Myocyte (in vitro differentiated cells): ENCODE data around the gene FUT4. TPM values are rescaled to one million over a fixed set of nuclear protein-coding genes. Genes with fewer than 3 reads are reported as not detected.
"Not testable (repeated sequence)": the region's sequence is repeated elsewhere in the genome, so short reads cannot be mapped to it uniquely, and the experiment has no call there.

ENCODE experiments used
- DNase-seq: peaks from one replicate; pipeline ENCODE4 v3.0.0-alpha.2; 2012; ENCODE audit warnings: low read depth
- total RNA-seq: library from RNA; depleted of rRNA; stranded (reverse); fragments of >200 nt; gene quantifications from 2 replicates; pipeline ENCODE4 v1.2.3, GENCODE V29; 2014

FUT4 gene
- total RNA-seq, 1 donor from 2014 or later, result 4.0 TPM

DNA sequence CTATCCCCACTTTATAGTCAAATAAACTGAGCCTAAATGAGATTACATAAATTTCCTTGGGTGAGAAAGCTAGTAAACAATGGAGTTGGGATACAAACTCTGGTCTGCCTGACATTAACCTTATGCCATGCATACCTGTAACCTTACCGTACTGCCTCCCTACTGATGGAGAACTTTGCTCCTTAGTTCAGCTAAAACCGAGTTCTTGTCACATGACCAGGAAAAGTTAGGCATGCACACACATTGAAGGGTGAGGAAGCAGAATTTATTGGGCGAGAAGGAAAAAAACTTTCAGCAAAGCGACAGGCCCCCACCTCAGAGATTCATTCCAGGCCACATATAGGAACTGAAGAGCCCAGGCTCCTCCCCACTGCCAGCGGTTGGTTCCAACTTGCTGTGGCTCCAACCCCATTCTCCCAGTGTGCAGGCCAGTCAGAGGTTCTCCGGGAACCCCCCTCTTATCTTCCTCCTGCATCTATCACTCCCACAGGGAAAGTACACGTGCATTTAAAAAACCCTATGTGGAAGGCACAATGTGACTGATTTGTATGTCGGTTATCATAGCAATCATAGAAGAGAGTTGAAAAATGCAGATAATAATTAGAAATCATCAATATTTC, 20.2 kb downstream of the FUT4 start:
- no peak for DNase-seq

DNA sequence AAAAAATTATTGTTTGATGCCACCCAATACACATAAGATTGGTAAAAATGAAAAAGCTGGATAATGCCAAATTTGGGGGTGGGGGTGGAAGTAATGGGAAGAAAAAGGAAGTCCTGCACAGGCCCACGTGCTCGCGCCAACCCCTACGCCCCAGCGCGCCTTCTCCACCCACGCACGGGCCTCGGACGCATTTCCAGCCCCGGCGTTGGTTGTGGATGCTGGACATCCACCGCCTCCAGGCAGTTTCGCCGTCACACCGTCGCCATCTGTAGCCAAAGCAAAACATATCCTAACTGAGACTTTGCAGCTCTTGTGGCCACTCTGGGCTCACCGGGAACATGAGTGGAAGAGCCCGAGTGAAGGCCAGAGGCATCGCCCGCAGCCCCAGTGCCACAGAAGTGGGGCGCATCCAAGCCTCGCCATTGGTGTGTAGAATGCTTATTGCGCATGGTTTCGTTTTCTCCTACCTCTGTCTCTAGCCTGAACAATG, 23.5 kb downstream of the FUT4 start, which contains the start of gene PIWIL4:
TSS of gene PIWIL4 (plus strand) at position 188 of the 490 bp plus-strand sequence. CDS start at position 339, 151 bp downstream.
- no peak for DNase-seq

DNA sequence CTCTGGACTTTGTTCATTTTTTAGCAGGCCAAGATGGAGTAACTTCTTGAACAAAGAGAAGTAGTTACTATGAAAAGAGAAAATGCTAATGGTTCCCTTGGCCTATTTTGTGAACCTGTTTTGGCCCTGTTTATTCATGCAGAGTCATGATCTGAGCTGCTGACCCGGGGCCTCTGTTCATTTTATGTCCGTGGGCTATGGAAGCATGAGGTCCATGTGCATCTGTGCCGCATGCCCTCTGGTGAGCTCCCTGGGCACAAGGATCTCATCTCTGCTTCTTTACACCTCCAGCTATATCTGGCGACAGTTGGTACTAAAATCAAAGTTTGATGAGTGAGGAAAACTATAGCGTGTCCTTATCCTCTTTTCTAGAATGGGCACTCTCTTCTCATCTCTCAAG, 24.5 kb downstream of the FUT4 start:
- DNase-seq, result no peak

DNA sequence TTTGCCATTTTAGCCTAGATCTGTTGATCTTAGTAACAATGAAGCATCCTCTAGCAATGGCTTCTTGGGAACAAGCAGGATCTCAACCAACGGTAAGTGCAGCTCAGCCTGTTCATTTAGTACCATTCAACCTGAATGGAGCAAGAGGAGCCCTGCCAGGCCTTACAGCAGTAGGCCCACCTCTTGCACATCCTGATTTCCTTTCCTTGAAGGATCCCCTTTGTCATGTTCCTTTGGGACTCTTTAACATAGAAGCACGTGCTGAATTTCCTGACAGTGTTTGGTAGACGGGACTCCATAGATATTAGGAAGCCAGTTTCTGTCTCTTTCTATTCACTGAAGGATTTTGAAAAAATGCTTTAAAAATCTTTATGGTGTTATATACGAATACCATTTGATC, 25.0 kb downstream of the FUT4 start:
- DNase-seq, result no peak

DNA sequence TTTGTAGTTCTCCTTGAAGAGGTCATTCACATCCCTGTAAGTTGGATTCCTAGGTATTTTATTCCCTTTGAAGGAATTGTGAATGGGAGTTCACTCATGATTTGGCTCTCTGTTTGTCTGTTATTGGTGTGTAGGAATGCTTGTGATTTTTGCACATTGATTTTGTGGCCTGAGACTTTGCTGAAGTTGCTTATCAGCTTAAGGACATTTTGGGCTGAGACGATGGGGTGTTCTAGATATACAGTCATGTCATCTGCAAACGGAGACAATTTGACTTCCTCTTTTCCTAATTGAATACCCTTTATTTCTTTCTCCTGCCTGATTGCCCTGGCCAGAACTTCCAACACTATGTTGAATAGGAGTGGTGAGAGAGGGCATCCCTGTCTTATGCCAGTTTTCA, 29.3 kb downstream of the FUT4 start:
- DNase-seq, result not testable (repeated sequence)

DNA sequence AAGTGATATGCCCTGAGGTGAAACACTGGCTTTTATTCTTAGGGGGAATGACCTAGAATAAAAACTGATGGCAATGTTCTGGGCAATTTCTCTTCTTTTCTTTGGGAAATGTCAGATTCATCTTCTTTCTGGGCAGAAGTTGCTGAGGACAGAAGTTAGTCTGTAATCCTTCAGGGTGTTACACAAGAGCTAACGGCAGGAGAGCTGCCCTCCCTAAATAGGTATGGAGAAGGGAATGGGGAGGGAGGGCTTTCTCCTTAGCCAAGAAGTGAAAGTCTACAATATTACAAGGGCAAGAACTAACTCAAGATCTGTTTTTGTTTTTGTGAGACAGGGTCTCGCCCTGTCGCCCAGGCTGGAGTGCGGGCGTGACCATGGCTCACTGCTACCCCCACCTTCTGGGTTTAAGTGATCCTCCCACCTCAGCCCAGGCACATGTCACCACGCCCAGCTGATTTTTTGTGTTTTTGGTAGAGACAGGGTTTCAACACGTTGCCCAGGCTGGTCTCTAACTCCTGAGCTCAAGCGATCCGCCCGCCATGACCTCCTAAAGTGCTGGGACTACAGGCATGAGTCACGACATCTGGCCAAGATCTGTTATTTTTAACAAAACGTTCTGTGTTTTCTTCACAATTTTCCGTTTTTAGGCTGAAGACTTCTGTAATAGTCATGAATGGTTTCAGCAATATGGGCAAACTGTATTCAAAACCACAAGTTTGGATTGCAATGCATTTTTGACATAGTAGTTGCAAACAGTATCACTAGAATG, 30.7 kb downstream of the FUT4 start:
- peak; percentile 28 for DNase-seq

DNA sequence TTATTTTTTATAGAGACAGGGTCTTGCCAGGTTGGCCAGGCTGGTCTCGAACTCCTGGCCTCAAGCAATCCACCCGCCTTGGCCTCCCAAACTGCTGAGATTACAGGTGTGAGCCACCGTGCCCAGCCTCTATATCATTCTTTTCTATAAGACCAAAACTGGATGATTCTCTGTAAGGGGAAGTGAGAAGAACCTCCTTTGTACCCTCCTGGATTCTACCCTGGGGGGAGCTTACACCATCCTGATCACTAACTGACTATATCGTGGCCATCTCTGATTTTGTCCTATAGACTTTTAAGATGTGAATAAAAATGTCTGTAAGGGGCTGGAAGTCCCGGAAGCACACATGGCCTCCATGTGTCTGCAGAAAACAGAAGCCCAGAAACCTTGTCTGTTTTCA, 32.6 kb downstream of the FUT4 start:
- DNase-seq, result no peak

DNA sequence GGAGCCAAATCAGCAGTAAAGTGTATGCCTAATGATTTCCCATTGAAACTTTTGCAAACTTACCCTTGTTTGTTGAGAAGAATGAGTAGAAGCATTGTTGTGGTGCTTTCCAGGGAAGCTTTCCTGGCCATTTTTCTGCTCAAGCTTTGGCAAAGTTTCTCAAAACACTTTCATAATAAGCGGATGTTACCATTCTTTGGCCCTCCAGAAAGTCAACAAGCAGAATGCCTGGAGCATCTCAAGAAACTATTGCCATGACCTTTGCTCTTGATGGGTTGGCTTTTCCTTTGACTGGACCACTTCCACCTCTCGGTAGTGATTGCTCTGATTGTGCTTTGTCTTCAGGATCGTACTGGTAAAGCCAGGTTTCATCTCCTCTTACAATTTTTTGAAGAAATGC, 34.1 kb downstream of the FUT4 start:
- no peak for DNase-seq

DNA sequence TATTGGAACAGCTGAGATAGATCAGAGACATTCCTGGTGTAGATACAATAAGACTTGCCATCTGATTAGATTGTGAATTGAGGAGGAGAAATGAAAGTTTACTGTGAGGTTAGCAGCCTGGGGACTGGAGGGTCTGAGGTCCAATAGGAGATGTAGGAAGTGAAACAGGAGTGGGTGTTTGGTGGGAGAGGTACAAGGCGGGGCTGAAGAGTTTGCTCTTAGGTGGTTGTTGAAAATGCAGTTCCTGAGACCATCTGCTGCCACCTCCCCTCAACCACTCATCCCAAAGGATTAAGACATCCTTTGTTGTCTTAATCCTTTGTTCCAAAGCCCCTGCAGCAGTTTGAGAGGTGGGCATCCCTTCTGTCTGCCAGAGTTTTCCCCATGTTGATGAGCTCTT, 38.2 kb downstream of the FUT4 start:
- no peak for DNase-seq

DNA sequence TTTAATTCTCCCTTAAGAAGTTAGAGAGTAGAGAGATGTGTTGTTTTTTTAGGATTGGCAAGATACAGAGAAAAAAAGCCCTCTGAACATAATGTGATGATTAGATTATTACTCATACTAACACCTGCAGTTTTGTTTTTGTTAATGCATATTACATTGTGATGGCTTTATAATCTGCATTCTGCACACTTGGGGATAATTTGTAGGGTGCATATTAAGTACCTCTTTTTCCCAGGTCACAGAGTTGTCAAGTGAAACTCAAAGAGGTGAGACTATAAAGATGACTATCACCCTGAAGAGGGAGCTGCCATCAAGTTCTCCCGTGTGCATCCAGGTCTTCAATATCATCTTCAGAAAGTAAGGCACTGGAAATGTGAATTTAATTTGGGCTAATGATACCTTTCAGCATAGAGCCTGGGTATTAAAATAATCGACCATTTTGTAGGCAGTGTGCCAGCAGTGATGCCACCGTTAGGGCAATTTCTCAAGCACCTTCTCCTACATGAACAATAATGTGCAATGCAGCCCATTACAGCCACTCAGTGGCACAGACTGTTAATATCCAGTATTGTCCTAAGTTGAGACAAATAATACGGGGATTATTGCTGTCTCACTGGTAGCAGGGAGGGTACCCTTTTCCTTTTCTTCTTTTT, 39.6 kb downstream of the FUT4 start:
- no peak for DNase-seq

DNA sequence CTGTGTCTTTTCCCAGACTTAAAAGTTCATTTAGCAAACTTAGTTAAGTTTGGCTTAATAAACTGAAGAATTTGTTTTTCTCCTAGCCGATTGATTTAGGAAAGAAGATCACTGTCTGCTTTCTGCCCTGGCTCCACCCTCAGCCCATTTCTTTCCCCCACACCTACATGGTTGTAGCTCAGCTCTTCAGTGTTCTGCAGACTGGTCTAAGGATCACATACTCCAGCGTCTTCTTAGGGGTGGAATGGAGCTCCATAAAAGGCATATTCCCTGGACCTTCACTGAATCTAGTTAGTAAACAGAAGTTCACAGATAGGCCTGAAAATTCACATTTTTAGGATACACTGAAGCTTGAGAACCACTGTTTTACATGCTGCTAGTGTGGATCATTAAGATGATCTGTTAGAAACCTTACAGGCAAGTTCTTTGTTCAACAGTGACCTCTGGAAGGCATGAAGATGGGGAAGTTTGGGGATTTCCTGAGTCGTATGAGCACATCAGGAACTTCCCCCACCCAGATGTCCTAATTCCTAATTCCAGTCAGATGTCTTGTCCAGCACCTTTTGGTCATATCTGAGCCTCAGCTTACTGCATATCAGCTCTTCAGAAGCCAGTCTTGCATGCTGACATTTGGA, 40.3 kb downstream of the FUT4 start:
- DNase-seq, result no peak

DNA sequence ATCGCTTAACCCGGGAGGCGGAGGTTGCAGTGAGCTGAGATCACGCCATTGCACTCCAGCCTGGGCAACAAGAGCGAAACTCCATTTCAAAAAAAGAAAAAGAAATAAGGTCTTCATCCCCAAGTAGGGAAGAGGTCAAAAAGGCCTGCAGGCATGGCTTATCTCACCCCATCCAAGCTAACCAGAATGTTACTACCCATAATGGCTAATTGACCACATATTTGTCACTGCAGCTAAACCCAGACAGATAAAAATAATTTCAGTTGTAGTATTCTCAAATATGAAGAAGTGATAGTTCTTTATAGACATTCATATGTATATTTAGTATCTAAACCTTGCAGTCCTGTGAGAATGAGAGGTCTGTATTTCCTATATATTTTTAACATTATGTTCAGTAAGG, 41.3 kb downstream of the FUT4 start:
- DNase-seq, result no peak

DNA sequence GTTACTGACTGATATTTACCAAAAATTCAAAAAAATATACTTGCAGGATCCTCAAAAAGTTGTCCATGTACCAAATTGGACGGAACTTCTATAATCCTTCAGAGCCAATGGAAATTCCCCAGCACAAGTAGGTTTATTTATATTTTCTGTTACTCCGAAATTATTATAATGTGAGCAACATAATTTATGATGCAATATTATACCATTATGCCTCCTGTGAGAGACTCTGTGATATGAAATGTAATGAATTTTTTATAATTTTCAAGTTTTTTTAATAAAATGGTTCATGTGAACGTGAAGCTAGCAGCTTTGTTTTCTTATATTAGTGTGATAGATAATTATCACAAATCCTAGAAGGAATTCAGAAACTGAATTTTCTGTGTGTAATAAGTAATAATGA, 41.7 kb downstream of the FUT4 start:
- DNase-seq, result no peak

DNA sequence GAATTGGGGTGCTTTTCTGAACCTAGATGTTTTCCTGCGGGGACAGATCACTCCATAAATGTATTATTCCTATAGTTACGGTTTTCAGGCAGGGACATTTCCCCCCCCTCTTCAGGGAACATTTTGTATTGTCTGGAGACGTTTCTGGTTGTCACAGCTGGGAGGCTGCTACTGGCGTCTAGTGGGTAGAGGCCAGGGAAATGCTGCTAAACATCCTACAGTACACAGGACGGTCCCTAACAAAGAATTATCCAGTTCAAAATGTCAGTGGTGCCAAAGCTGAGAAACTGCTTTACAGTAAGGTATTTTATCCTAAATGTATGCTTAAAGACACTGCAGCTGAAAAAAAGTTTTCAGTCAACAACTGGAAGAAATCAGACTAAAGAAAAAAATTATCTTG, 42.8 kb downstream of the FUT4 start:
- no peak for DNase-seq

DNA sequence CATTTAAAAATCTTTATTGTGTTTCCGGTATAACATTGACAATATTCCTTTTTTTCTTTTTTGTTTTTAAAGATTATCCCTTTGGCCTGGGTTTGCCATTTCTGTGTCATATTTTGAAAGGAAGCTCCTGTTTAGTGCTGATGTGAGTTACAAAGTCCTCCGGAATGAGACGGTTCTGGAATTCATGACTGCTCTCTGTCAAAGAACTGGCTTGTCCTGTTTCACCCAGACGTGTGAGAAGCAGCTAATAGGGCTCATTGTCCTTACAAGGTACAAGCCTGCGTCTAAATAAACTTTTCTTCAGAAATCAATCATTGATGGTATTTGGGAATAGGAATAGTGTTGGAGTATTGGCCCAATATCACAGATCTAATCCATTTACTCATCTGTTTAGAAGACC, 43.3 kb downstream of the FUT4 start:
- no peak for DNase-seq

DNA sequence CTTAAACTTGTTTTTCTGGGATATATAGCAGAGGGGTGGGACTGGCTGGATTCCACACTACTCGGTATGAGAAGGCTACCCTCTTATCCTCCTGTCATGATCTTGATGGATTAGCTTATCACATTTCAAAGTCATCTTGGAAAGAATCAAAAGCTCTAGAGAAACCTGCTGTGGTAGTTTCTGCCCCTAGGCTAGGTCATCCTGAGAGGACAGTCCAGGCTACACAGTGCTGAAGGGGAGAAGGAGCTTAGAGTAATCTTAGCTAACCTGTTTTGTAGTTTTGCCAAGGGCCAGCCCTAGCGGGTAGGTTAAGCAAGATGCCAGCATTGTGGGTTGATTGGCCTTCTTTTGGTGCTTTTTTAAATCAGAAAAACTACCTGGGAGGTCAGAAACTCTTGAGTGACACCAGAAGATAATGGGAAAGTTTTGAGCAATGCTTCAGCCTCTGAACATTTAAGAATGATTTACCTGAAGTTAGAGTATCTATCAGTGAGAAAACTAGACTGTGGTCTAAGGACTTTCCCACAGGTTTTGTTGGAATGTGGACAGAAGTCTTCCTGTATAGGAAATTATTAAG, 44.7 kb downstream of the FUT4 start:
- DNase-seq, result no peak

DNA sequence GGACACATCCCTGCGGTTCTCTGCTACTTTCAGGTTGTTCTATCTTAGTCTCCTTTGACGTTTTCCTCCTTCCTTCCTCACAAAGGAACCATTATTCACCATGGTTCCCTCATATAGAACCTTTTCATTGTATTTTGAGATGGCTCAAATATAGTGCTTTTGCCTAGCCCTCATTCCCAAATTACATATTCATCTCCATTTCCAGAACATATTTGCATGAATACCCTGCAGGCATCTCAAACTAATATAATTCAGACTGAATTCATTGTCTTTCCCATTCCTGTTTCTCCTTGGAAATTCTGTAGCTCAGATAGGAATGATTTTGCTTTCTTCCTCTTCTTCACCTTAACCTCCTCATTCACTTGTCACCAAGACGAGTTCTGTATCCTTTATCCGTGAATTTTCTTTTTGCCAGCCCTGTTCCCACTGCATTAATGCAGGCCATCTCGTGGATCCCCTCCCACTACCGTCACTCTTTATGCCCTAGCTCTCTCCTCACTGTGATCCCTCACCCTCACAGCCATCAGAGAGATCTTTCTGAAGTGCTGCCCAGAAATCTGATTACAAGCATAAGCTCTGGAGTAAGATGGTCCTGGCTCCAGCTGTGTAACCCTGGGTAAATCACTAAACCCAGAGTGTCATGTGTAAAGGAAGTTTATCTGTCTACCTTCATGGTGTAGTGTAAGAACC, 46.8 kb downstream of the FUT4 start:
- DNase-seq, result no peak

DNA sequence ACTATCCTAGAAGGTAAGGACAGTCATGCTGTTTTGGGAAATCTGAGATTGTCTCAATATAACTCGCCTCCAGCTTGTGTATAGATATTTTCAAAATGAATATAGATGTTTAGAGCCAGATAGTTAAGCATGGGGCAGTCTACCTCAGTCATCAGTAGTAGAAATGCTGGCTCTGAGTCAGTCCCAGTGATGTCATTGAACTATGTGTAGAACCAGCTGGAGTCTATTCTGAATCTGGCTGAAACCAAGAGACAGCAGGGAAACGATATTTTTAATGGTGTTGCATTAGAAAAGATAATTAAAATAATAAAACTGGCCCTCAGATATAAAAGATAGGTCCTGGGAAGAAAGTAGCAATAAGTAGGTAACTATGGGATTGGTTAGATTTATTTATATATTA, 49.3 kb downstream of the FUT4 start:
- peak; percentile 23 for DNase-seq

DNA sequence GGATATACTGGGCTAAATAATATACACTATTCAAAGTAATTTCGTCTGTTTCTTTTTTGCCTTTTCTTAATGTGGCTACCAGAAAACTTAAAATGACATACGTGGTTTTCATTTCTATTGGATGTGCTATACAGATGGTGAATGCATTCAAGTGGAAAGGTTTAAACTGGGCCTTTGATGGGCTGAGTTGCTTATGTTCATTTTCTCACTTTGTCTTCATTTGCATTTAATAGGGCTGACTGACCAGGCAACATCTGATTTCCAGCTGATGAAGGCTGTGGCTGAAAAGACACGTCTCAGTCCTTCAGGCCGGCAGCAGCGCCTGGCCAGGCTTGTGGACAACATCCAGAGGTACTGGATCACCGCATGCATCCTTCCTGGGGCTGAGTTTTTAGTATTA, 51.4 kb downstream of the FUT4 start:
- DNase-seq, result no peak

DNA sequence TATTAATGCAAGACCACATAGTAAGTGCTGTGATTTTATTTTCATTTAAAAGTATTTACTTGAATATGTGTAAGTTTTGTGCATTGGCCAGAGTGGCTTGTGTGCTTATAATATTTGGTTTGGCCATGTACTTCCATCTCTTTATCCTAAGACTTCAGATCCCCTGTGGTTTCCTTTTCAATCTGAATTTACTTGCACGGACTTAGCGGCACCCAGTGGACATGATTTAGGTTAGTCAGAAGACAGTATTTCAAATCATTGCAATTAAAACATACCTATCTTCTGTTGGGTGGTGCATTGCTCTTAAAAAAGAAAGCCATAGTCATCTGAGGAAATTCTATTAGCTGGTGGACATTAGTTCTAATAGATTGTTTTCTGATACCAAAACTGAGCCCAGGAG, 54.2 kb downstream of the FUT4 start:
- DNase-seq, result no peak
